Breast epithelium (tissue), 3 donors: ENCODE data around the gene CLEC12A.

Experiments
- CTCF ChIP-seq, 3 donors: fragments of 450-650 bp; IDR thresholded peaks; one replicate each; pipeline ENCODE4 v1.5.1; 2016 to 2017; ENCODE audit warnings: antibody characterized with exemption in 3 of 3, mild to moderate bottlenecking in 3 of 3, moderate library complexity in 3 of 3
- POLR2A ChIP-seq: fragments of 450-650 bp; IDR thresholded peaks from one replicate; pipeline ENCODE4 v1.6.1; 2016; ENCODE audit warnings: antibody characterized with exemption, mild to moderate bottlenecking, moderate library complexity

GRCh38 chr12:9932270-9932669, 38.9 kb upstream of the CLEC12A start, which contains the start of gene CLEC2A:
- TF ChIP-seq CTCF (IDR thresholded peaks at IDR 0.05) (no peak), POLR2A (no peak)
